AG04450 (cell line): ENCODE data around the gene BRD3. TPM values are rescaled to one million over a fixed set of nuclear protein-coding genes. Genes with fewer than 3 reads are reported as not detected.

Experiments
- CTCF ChIA-PET: fragments of 300-600, 350-600 bp; formaldehyde crosslinking; extraction: SDS; loops from one replicate; lab custom pipeline; 2022; ENCODE audit warnings: antibody characterized with exemption, inconsistent platforms; lab: Charles Lee
- POLR2A ChIA-PET: fragments of 350-600 bp; formaldehyde crosslinking; extraction: SDS; loops from one replicate; lab custom pipeline; 2021; ENCODE audit warnings: antibody characterized with exemption, inconsistent platforms; lab: Yijun Ruan, JAX
- DNase-seq: peaks from one replicate; pipeline ENCODE4 v3.0.0-alpha.2; 2011; ENCODE audit warnings: low read depth, low spot score
- H3K27ac ChIP-seq: one replicate; pipeline ENCODE4 v1.5.1; 2012; ENCODE audit warnings: low read depth, low read length, control low read depth
- H3K27me3 ChIP-seq: one replicate; pipeline ENCODE4 v1.6.0; 2012; ENCODE audit warnings: low read length; ENCODE audit not compliant: control insufficient read depth, insufficient read depth
- H3K4me3 ChIP-seq: 2 replicates; pipeline ENCODE4 v1.5.1; 2011; ENCODE audit warnings: mild to moderate bottlenecking, low read depth, low read length, control low read depth
- H3K9me3 ChIP-seq: 2 replicates; pipeline ENCODE4 v1.5.1; 2012; ENCODE audit warnings: low read length; ENCODE audit not compliant: control insufficient read depth, insufficient read depth
- CTCF ChIP-seq: IDR thresholded peaks from 2 replicates; pipeline ENCODE4 v1.5.1; 2011; ENCODE audit warnings: low read depth, low read length, control low read depth, inconsistent platforms
- polyA plus RNA-seq: library from polyadenylated mRNA; depleted of rRNA; stranded (reverse); fragments of >200 nt; gene quantifications from 2 replicates; pipeline ENCODE4 v1.2.3, GENCODE V29; 2011

BRD3 gene
- polyA plus RNA-seq, 1 experiment = 7.1 TPM

DNA sequence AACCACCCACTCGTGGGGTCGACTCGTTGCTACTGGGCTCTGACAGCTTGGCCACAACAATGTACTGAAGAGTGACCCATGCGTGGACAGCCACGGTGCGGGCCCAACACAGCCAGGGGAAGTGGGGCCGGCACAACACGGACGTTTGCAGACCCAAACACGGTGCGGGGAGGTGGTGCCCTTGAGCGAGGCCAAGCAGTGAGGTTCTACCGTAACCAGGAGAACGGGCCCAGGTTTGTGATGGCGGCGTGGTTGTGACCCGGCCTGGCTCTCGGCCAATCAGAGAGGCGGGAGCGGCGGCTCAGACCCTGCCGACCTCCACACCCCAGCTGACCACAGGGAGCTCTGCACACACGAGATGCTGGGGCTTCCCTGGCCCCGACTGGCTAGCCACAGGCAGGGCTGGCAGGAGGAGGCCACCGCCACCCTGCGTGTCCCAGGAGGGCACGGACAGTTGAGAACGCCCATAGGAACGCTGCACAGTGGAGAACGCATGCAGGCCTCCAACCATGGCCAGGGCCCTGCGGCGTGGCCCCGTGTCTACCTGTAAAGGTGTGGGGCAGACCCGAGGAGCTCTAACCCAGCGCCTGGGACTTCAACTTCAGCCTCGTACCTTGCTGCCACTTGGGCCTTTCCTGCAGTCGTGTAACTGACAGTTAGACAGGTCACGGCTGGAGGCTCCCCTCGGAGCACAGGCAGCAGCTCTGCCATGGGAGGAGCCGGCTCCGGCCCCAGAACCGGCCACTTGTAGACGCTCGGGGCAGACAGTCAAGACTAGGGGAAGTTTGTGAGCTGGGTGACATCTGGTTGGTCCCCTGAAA, 13.7 kb downstream of the BRD3 start:
- Histone ChIP-seq H3K27me3 (no peaks in the 10 kb centered on the region), H3K9me3 (no peaks in the 10 kb centered on the region; the same call in 1 of the 2 replicates), H3K27ac (no peak overlapping the region), H3K4me3 (no peak overlapping the region)
- no peak for TF ChIP-seq CTCF
- no peak for DNase-seq
- CTCF ChIA-PET = no interaction called here
- POLR2A ChIA-PET = no interaction called here

DNA sequence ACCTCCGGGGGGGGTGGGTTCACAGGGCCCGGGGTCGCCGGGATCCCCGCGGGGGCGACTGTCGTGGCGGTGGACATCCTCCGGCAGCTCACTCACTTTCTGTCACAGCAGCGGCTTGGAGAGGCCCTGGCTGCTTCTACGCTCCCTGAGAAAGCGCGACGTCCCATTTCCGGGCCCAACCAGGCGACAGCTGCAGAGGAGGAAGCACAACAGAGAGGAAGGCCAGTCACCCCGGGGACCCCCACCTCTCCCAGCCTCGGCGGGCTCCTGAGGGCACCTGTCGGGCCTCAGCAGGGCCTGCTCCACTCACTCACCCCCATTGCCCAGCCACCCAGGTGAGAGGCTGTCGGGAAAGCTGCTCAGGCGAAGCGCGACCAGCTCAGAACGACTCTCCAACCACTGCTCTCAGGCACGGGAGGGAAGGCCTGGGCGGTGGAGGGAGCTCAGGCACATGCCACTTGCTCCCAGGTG, 14.4 kb downstream of the BRD3 start:
- no peak for DNase-seq
- Histone ChIP-seq H3K27ac (no peak overlapping the region), H3K27me3 (no peaks in the 10 kb centered on the region), H3K4me3 (no peak overlapping the region), H3K9me3 (no peaks in the 10 kb centered on the region; the same call in 1 of the 2 replicates)
- ChIA-PET POLR2A (no interaction called here), CTCF (interaction anchor here (0.7 kb wide), 1 partner anchor 347 kb away, joined by 8 read pairs; no protein-coding TSS in a partner anchor)
- TF ChIP-seq CTCF = no peak

DNA sequence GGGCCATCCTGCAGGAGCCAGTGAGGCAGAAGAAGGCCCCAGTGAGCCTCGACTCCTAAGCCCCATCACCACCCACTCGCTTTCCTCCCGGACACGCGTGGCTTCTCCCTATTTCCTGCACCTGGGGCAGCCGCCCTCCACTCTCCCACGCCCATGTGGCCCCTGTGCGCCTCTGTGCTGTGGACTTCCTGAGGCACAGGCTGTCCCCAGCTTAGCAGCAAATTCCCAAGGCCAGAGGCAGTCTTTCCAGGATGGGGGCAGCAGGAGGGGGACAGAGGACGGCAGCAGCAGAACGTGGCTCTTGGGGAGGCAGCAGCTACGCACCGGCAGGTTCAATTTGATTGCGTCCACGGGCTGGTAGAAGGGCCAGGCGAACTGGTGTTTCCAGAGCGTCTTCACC, 14.9 kb downstream of the BRD3 start:
- Histone ChIP-seq H3K4me3 (no peak overlapping the region), H3K27me3 (no peaks in the 10 kb centered on the region), H3K9me3 (no peaks in the 10 kb centered on the region; the same call in 1 of the 2 replicates), H3K27ac (no peak overlapping the region)
- ChIA-PET CTCF (interaction anchor here (0.7 kb wide), 1 partner anchor 347 kb away, joined by 8 read pairs; no protein-coding TSS in a partner anchor), POLR2A (interaction anchor here (0.6 kb wide), 1 partner anchor 20 kb away, joined by 6 read pairs; no protein-coding TSS in a partner anchor)
- no peak for DNase-seq
- TF ChIP-seq CTCF = no peak

DNA sequence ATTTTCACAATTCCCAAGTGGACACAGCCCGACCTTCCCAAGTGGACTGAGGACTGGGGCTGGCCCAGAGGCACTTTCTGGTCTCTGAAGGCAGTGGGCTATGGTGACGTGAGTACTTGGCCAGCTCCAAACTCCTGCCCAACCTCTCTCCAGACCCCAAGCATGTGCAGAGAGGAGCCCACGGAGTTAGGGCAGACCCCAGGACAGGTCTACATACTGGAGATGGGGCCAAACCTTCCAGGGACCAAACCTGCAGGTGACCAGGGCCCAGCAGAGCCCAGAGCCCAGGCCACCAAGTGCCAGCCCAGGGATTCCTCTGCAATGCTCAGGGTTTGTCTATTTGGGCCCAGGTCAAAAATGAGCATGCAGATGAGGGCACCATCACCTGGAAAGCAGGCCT, 15.3 kb downstream of the BRD3 start:
- CTCF ChIA-PET = interaction anchor here (0.7 kb wide), 1 partner anchor 348 kb away, joined by 8 read pairs; no protein-coding TSS in a partner anchor
- POLR2A ChIA-PET = interaction anchor here (0.6 kb wide), 2 partner anchors 20 to 85 kb away, joined by 3 to 6 read pairs; no protein-coding TSS in a partner anchor
- TF ChIP-seq CTCF = no peak
- Histone ChIP-seq H3K4me3 (no peak overlapping the region), H3K27ac (no peak overlapping the region), H3K27me3 (no peaks in the 10 kb centered on the region), H3K9me3 (no peaks in the 10 kb centered on the region; the same call in 1 of the 2 replicates)
- no peak for DNase-seq

DNA sequence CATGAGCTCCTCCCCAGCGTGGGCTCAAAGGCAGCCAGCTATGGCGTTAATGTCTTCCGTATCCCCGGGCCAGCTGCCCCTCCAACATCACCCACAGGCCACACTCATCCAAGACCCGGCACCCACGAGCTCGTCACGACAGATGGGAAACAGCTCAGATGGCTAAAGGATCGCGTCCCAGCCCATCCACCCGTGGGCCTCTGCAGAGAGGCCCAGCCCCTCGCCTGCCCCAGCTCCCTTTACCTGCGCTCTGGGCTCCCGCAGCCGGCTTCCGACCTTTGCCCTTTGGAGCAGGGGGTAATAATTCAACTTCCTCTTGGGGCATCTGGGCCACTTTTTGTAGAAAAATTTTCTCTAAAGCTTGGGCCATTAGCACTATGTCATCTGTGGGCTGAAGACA, 16.5 kb downstream of the BRD3 start:
- Histone ChIP-seq H3K27me3 (no peaks in the 10 kb centered on the region), H3K9me3 (no peaks in the 10 kb centered on the region; the same call in 1 of the 2 replicates), H3K27ac (no peak overlapping the region), H3K4me3 (no peak overlapping the region)
- no peak for TF ChIP-seq CTCF
- POLR2A ChIA-PET = no interaction called here
- DNase-seq = no peak
- CTCF ChIA-PET = interaction anchor here (0.5 to 0.6 kb wide), 2 partner anchors 10 to 19 kb away, joined by 3 read pairs; no protein-coding TSS in a partner anchor
